Osteoblast (primary cell): Measurements from ENCODE around the gene PNMA8A. TPM values are rescaled to one million over a fixed set of nuclear protein-coding genes. Genes with fewer than 3 reads are reported as not detected.

Experiments used
- DNase-seq: peaks from one replicate; pipeline ENCODE4 v3.0.0; 2011; ENCODE audit warnings: low spot score, mixed read lengths; ENCODE audit not compliant: insufficient read length; ENCODE audit errors: missing footprints
- H2AFZ ChIP-seq: 2 replicates; pipeline ENCODE4 v1.6.0; 2011; ENCODE audit warnings: mild to moderate bottlenecking, low read length
- H3K27ac ChIP-seq: 2 replicates; pipeline ENCODE4 v1.5.1; 2011; ENCODE audit warnings: mild to moderate bottlenecking, low read depth, low read length, moderate library complexity
- H3K27me3 ChIP-seq: 2 replicates; pipeline ENCODE4 v1.6.0; 2012; ENCODE audit warnings: mild to moderate bottlenecking, control low read depth, inconsistent platforms, low read length, moderate library complexity; ENCODE audit not compliant: insufficient read depth
- H3K36me3 ChIP-seq: 2 replicates; pipeline ENCODE4 v1.5.1; 2011; ENCODE audit warnings: mild to moderate bottlenecking, low read length, control low read depth, moderate library complexity; ENCODE audit not compliant: insufficient read depth
- H3K4me1 ChIP-seq: 2 replicates; pipeline ENCODE4 v1.5.1; 2011; ENCODE audit warnings: mild to moderate bottlenecking, low read length, control low read depth, moderate library complexity; ENCODE audit not compliant: insufficient read depth
- H3K4me2 ChIP-seq: 2 replicates; pipeline ENCODE4 v1.6.0; 2011; ENCODE audit warnings: mild to moderate bottlenecking, low read length; ENCODE audit not compliant: insufficient read depth
- H3K4me3 ChIP-seq: fragments of 200-600 bp; sonication (generic); 3 replicates; pipeline ENCODE4 v1.5.1; 2012; ENCODE audit warnings: mild to moderate bottlenecking, low read length, inconsistent platforms; ENCODE audit not compliant: insufficient read depth
- H3K79me2 ChIP-seq: 2 replicates; pipeline ENCODE4 v1.6.0; 2012; ENCODE audit warnings: mild to moderate bottlenecking, low read length, control low read depth, inconsistent platforms; ENCODE audit not compliant: insufficient read depth
- H3K9me3 ChIP-seq: 2 replicates; pipeline ENCODE4 v1.5.1; 2011; ENCODE audit warnings: low read depth, low read length, control low read depth
- H4K20me1 ChIP-seq: 2 replicates; pipeline ENCODE4 v1.6.0; 2012; ENCODE audit warnings: mild to moderate bottlenecking, low read length, control low read depth; ENCODE audit not compliant: insufficient read depth
- CTCF ChIP-seq: IDR thresholded peaks from 2 replicates; pipeline ENCODE4 v1.5.1; 2011; ENCODE audit warnings: mild to moderate bottlenecking, low read depth, low read length, moderate library complexity; ENCODE audit errors: extremely low read depth
- total RNA-seq: library from RNA; depleted of rRNA; stranded (reverse); fragments of >200 nt; gene quantifications from 2 replicates; pipeline ENCODE4 v1.2.3, GENCODE V29; 2012

The PNMA8A gene
- total RNA-seq, 1 donor, result 2.2 TPM

- peaks cover 39% of the 10 kb centered on the region for H3K4me1 ChIP-seq
- peak; percentile 35 for DNase-seq
Measured at GRCh38 chr19:46484656-46485055, 13.3 kb upstream of the PNMA8A start.

GRCh38 chr19:46482631-46483030 is 11.3 kb upstream of the PNMA8A start:
- no peaks in the 10 kb centered on the region for H3K36me3 ChIP-seq
- no peaks in the 10 kb centered on the region for H3K9me3 ChIP-seq
- no peaks in the 10 kb centered on the region for H3K79me2 ChIP-seq
- no peak for TF ChIP-seq CTCF
- DNase-seq, result no peak
- H3K27ac ChIP-seq, result peak overlapping the region; percentile 26
- H2AFZ ChIP-seq, result no peak overlapping the region
- no peaks in the 10 kb centered on the region for H3K27me3 ChIP-seq
- H3K4me1 ChIP-seq, result peaks cover 33% of the 10 kb centered on the region
- H4K20me1 ChIP-seq, result no peaks in the 10 kb centered on the region
- H3K4me2 ChIP-seq, result no peak overlapping the region
- no peak overlapping the region for H3K4me3 ChIP-seq

More at GRCh38 chr19:46484656-46485055, 13.3 kb upstream of the PNMA8A start:
- H4K20me1 ChIP-seq, result no peaks in the 10 kb centered on the region
- no peak overlapping the region for H3K4me2 ChIP-seq
- H2AFZ ChIP-seq, result no peak overlapping the region
- no peaks in the 10 kb centered on the region for H3K9me3 ChIP-seq
- no peak overlapping the region for H3K27ac ChIP-seq
- peaks cover 8% of the 10 kb centered on the region for H3K27me3 ChIP-seq
- H3K4me3 ChIP-seq, result no peak overlapping the region
- H3K36me3 ChIP-seq, result no peaks in the 10 kb centered on the region
- TF ChIP-seq CTCF, result no peak
- no peaks in the 10 kb centered on the region for H3K79me2 ChIP-seq

- Histone ChIP-seq H3K4me2 (peak overlapping the region; percentile 63), H3K27ac (peak overlapping the region; percentile 81), H3K9me3 (no peaks in the 10 kb centered on the region), H3K79me2 (no peaks in the 10 kb centered on the region), H3K36me3 (no peaks in the 10 kb centered on the region), H3K4me3 (peak overlapping the region; percentile 30), H3K4me1 (peaks cover 27% of the 10 kb centered on the region), H3K27me3 (no peaks in the 10 kb centered on the region), H2AFZ (peak overlapping the region; percentile 6), H4K20me1 (no peaks in the 10 kb centered on the region)
- peak; percentile 92 for DNase-seq
- no peak for TF ChIP-seq CTCF
Measured at GRCh38 chr19:46481947-46482346, 10.6 kb upstream of the PNMA8A start.

GRCh38 chr19:46481223-46481848 is 10.0 kb upstream of the PNMA8A start:
- Histone ChIP-seq H3K36me3 (no peaks in the 10 kb centered on the region), H3K4me2 (peak overlapping the region; percentile 63), H3K4me1 (peaks cover 32% of the 10 kb centered on the region), H3K27me3 (no peaks in the 10 kb centered on the region), H3K9me3 (no peaks in the 10 kb centered on the region), H4K20me1 (no peaks in the 10 kb centered on the region), H2AFZ (peak overlapping the region; percentile 6), H3K4me3 (peak overlapping the region; percentile 30), H3K27ac (peak overlapping the region; percentile 81), H3K79me2 (no peaks in the 10 kb centered on the region)
- TF ChIP-seq CTCF, result no peak
- peak; percentile 66 for DNase-seq
